Adipose tissue (tissue), 3 donors: ENCODE results near the gene ICAM2. TPM values are rescaled to one million over a fixed set of nuclear protein-coding genes. Genes with fewer than 3 reads are reported as not detected.
"Not testable (repeated sequence)": the region's sequence is repeated elsewhere in the genome, so short reads cannot be mapped to it uniquely, and the experiment has no call there.

Experiments used
- H3K27ac ChIP-seq: one replicate; pipeline ENCODE4 v1.5.1; 2013; ENCODE audit warnings: low read depth, low read length
- WGBS, 3 donors: extraction: QIAGEN DNeasy Blood & Tissue Kit; methylation state at CpG; one replicate each; pipeline ENCODE4 v1.1.7; 2013; 5-methylcytosine and 5-hydroxymethylcytosine counted together
- polyA plus RNA-seq, 3 donors: library from polyadenylated mRNA; stranded (reverse); fragments of 200-250 nt; gene quantifications; one replicate each; pipeline ENCODE4 v1.2.3, GENCODE V29; 2013
- donor health status: healthy with polysubstance abuse.
- donor health status: Bipolar disorder and iron deficiency.
- donor health status: healthy.

ICAM2 gene
- polyA plus RNA-seq, 3 donors: 13.0 to 87.0 (median 63.9) TPM

- H3K27ac ChIP-seq: no peak overlapping the region
- 65 to 78% (median 72%) methylated on average over 18 of the region's 18 CpGs for WGBS, 3 donors
Measured at GRCh38 chr17:63987221-63988126, 33.0 kb downstream of the ICAM2 start.

- H3K27ac ChIP-seq: no peak overlapping the region
- 41 to 55% (median 42%) methylated on average over 3 of the region's 3 CpGs for WGBS, 3 donors
Measured at GRCh38 chr17:63986821-63987220, 33.6 kb downstream of the ICAM2 start.

- 70 to 92% (median 79%) methylated on average over 13 of the region's 13 CpGs for WGBS, 3 donors
- H3K27ac ChIP-seq: peak overlapping the region; percentile 13
Measured at GRCh38 chr17:63985387-63986140, 34.9 kb downstream of the ICAM2 start.

- 53 to 85% (median 58%) methylated on average over 16 of the region's 16 CpGs for WGBS, 3 donors
- H3K27ac ChIP-seq: no peak overlapping the region
Measured at GRCh38 chr17:63984651-63985386, 35.6 kb downstream of the ICAM2 start.

GRCh38 chr17:63984236-63984635 lies 36.2 kb downstream of the ICAM2 start:
- H3K27ac ChIP-seq: no peak overlapping the region
- WGBS, 3 donors: 39 to 75% (median 52%) methylated on average over 5 of the region's 5 CpGs

- 23 to 79% (median 31%) methylated on average over 7 of the region's 7 CpGs for WGBS, 3 donors
- no peak overlapping the region for H3K27ac ChIP-seq
Measured at GRCh38 chr17:63983320-63983719, 37.1 kb downstream of the ICAM2 start.

GRCh38 chr17:63982641-63983040 lies 37.8 kb downstream of the ICAM2 start:
- H3K27ac ChIP-seq: not testable (repeated sequence)

GRCh38 chr17:63978272-63979200 lies 41.9 kb downstream of the ICAM2 start:
- WGBS, 3 donors: 67 to 78% (median 76%) methylated on average over 13 of the region's 13 CpGs
- H3K27ac ChIP-seq: no peak overlapping the region

More at GRCh38 chr17:63982641-63983040, 37.8 kb downstream of the ICAM2 start:
- 87 to 100% (median 95%) methylated on average over 2 of the region's 2 CpGs for WGBS, 3 donors

GRCh38 chr17:63976702-63977101 lies 43.7 kb downstream of the ICAM2 start:
- 42 to 70% (median 50%) methylated on average over 3 of the region's 3 CpGs for WGBS, 3 donors
- no peak overlapping the region for H3K27ac ChIP-seq

- WGBS, 3 donors: 74 to 93% (median 87%) methylated on average over 2 of the region's 2 CpGs
- no peak overlapping the region for H3K27ac ChIP-seq
Measured at GRCh38 chr17:63975541-63976092, 44.8 kb downstream of the ICAM2 start.

GRCh38 chr17:63974594-63975192 lies 45.7 kb downstream of the ICAM2 start:
- H3K27ac ChIP-seq: no peak overlapping the region
- 71 to 75% (median 74%) methylated on average over 10 of the region's 10 CpGs for WGBS, 3 donors

- 74 to 84% (median 81%) methylated on average over 12 of the region's 12 CpGs for WGBS, 3 donors
- H3K27ac ChIP-seq: no peak overlapping the region
Measured at GRCh38 chr17:63973930-63974593, 46.4 kb downstream of the ICAM2 start.

- 89 to 93% (median 93%) methylated on average over 6 of the region's 6 CpGs for WGBS, 3 donors
- H3K27ac ChIP-seq: no peak overlapping the region
Measured at GRCh38 chr17:63973247-63973646, 47.2 kb downstream of the ICAM2 start.

GRCh38 chr17:63972796-63973195 lies 47.6 kb downstream of the ICAM2 start, which contains the start of gene SCN4A:
Gene SCN4A, minus strand, starts transcription at chr17:63972918. Its CDS starts 77 bp downstream, at chr17:63972841.
- 87 to 98% (median 96%) methylated on average over 14 of the region's 14 CpGs for WGBS, 3 donors
- H3K27ac ChIP-seq: no peak within 1 kb of the TSS

GRCh38 chr17:63969278-63969677 lies 51.2 kb downstream of the ICAM2 start:
- H3K27ac ChIP-seq: no peak overlapping the region
- WGBS, 3 donors: 68 to 84% (median 70%) methylated on average over 10 of the region's 10 CpGs

GRCh38 chr17:63967953-63968352 lies 52.5 kb downstream of the ICAM2 start:
- H3K27ac ChIP-seq: no peak overlapping the region
- 88 to 90% (median 89%) methylated on average over 19 of the region's 19 CpGs for WGBS, 3 donors
